K562 (cell line): ENCODE data around the gene MOK. TPM values are rescaled to one million over a fixed set of nuclear protein-coding genes. Genes with fewer than 3 reads are reported as not detected.

ENCODE experiments used
- EZH2 ChIP-seq: IDR thresholded peaks from 2 replicates; pipeline ENCODE4 v1.6.1; 2012; ENCODE audit warnings: low read depth, mild to moderate bottlenecking, inconsistent platforms, low read length, borderline replicate concordance
- GATAD2B ChIP-seq: fragments of 450-650 bp; IDR thresholded peaks from 2 replicates; pipeline ENCODE4 v1.6.1; 2017; ENCODE audit warnings: mild to moderate bottlenecking, borderline replicate concordance
- HES1 ChIP-seq: fragments of 450-650 bp; IDR thresholded peaks from 2 replicates; pipeline ENCODE4 v1.6.1; 2016; ENCODE audit warnings: low read depth, mild to moderate bottlenecking, moderate library complexity
- HNRNPH1 ChIP-seq: fragments of 200-400 bp; formaldehyde crosslinking; optimal IDR thresholded peaks from 2 replicates; pipeline ENCODE3; 2017; ENCODE audit warnings: low read depth, mild to moderate bottlenecking, low read length, moderate library complexity
- MAFK ChIP-seq: IDR thresholded peaks from 2 replicates; pipeline ENCODE4 v1.6.1; 2011; ENCODE audit warnings: low read length, improper control_type of control experiment
- NUFIP1 ChIP-seq: fragments of 450-650 bp; IDR thresholded peaks from 2 replicates; pipeline ENCODE4 v1.6.1; 2018; ENCODE audit not compliant: partially characterized antibody
- ZBTB1 ChIP-seq: sonication (generic); formaldehyde crosslinking; IDR thresholded peaks from 2 replicates; pipeline ENCODE4 v1.8.1; 2023; ENCODE audit warnings: missing genetic modification reagents, low read depth, mild to moderate bottlenecking, borderline replicate concordance
- ZBTB5 ChIP-seq: fragments of 450-650 bp; IDR thresholded peaks from 2 replicates; pipeline ENCODE4 v1.6.1; 2017; ENCODE audit warnings: antibody characterized with exemption
- ZNF717 ChIP-seq: fragments of 250-450 bp; sonication (Bioruptor Pico); IDR thresholded peaks from 2 replicates; pipeline ENCODE4 v1.5.0; 2021
- ZSCAN29 ChIP-seq: fragments of 450-650 bp; IDR thresholded peaks from 2 replicates; pipeline ENCODE4 v1.6.1; 2017
- polyA plus RNA-seq, 8 experiments: library from polyadenylated mRNA; depleted of rRNA in 4 of 8; stranded (reverse) in 5 of 8; unstranded in 3 of 8; fragments of >200 nt; fragmentation: Nextera tagmentation in 2 of 8; fragmentation: Illumina TruSeq in 1 of 8; extraction: Ambion mirVana in 2 of 8; extraction: Trizol in 1 of 8; gene quantifications; 2 replicates each; pipeline versions ENCODE4 v1.2.1 to v1.2.3, GENCODE V29; 2011 to 2014; ENCODE audit warnings: inconsistent platforms in 1 of 8, missing spikeins in 1 of 8
- total RNA-seq, 7 experiments: library from RNA; depleted of rRNA in 6 of 7; stranded (reverse); fragments of >200 nt in 6 of 7; fragmentation: Illumina TruSeq in 2 of 7; extraction: Trizol in 2 of 7; gene quantifications; 2 replicates each; pipeline versions ENCODE4 v1.2.1 to v1.2.3, GENCODE V29; 2011 to 2021; ENCODE audit warnings: low replicate concordance in 1 of 7
- TF ChIP-seq, protein P1 (sequence below): fragments of 250-450 bp; sonication (Bioruptor Pico); IDR thresholded peaks from 2 replicates; pipeline ENCODE4 v1.5.0; 2022; ENCODE audit warnings: mild to moderate bottlenecking
- TF ChIP-seq, protein P2 (sequence below): fragments of 250-450 bp; sonication (Bioruptor Pico); IDR thresholded peaks from 2 replicates; pipeline ENCODE4 v1.5.0; 2021

The MOK gene
- total and polyA plus RNA-seq, 9 of the 15 experiments (the other 6 are each of a cell fraction or from before 2014, with no cell fraction given), result 1.3 to 8.4 (median 5.3) TPM

DNA sequence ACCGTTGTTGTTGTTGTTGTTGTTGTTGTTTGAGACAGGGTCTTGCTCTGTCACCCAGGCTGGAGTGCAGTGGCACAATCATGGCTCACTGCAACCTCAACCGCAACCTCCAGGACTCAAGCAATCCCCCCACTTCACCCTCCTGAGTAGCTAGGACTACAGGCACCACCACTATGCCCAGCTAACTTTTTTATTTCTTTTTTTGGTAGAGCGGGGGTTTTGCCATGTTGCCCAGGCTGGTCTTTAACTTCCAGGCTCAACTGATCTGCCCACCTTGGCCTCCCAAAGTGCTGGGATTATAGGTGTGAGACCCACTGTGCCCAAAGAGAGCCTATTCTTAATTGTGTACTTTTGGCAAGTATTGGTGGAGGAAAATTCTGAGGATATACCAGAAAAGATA, 25.7 kb downstream of the MOK start (continued):
- TF ChIP-seq ZBTB5 (no peak), GATAD2B (no peak), HES1 (no peak), EZH2 (no peak), ZBTB1 (no peak), ZNF717 (no peak), HNRNPH1 (no peak), MAFK (no peak), NUFIP1 (no peak), ZSCAN29 (no peak)
- TF ChIP-seq, protein P1, sequence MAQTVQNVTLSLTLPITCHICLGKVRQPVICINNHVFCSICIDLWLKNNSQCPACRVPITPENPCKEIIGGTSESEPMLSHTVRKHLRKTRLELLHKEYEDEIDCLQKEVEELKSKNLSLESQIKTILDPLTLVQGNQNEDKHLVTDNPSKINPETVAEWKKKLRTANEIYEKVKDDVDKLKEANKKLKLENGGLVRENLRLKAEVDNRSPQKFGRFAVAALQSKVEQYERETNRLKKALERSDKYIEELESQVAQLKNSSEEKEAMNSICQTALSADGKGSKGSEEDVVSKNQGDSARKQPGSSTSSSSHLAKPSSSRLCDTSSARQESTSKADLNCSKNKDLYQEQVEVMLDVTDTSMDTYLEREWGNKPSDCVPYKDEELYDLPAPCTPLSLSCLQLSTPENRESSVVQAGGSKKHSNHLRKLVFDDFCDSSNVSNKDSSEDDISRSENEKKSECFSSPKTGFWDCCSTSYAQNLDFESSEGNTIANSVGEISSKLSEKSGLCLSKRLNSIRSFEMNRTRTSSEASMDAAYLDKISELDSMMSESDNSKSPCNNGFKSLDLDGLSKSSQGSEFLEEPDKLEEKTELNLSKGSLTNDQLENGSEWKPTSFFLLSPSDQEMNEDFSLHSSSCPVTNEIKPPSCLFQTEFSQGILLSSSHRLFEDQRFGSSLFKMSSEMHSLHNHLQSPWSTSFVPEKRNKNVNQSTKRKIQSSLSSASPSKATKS, result no peak
- TF ChIP-seq, protein P2, sequence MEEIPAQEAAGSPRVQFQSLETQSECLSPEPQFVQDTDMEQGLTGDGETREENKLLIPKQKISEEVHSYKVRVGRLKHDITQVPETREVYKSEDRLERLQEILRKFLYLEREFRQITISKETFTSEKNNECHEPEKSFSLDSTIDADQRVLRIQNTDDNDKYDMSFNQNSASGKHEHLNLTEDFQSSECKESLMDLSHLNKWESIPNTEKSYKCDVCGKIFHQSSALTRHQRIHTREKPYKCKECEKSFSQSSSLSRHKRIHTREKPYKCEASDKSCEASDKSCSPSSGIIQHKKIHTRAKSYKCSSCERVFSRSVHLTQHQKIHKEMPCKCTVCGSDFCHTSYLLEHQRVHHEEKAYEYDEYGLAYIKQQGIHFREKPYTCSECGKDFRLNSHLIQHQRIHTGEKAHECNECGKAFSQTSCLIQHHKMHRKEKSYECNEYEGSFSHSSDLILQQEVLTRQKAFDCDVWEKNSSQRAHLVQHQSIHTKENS (CRISPR knock-in tag), result no peak
- TF ChIP-seq, all 486 proteins: peak for 0
